A172 (cell line): ENCODE results near the gene MICU2. TPM values are rescaled to one million over a fixed set of nuclear protein-coding genes. Genes with fewer than 3 reads are reported as not detected.

Experiments
- total RNA-seq: library from RNA; depleted of rRNA; stranded (reverse); fragments of >200 nt; shearing (Covaris generic); gene quantifications from 2 replicates; pipeline ENCODE4 v1.2.3, GENCODE V29; 2014; rRNA removed

Gene MICU2
- total RNA-seq, 1 experiment from 2014 or later = 79.3 TPM

Other genes starting within 250 kb of the MICU2 start
- 103 TPM in 2 replicates for gene ZDHHC20, start 144.9 kb downstream of the MICU2 start, total RNA-seq
- not detected in 2 replicates for gene FGF9, start 66.9 kb upstream of the MICU2 start, total RNA-seq